ENCODE data around the gene MEX3D.

Gene MEX3D

DNA sequence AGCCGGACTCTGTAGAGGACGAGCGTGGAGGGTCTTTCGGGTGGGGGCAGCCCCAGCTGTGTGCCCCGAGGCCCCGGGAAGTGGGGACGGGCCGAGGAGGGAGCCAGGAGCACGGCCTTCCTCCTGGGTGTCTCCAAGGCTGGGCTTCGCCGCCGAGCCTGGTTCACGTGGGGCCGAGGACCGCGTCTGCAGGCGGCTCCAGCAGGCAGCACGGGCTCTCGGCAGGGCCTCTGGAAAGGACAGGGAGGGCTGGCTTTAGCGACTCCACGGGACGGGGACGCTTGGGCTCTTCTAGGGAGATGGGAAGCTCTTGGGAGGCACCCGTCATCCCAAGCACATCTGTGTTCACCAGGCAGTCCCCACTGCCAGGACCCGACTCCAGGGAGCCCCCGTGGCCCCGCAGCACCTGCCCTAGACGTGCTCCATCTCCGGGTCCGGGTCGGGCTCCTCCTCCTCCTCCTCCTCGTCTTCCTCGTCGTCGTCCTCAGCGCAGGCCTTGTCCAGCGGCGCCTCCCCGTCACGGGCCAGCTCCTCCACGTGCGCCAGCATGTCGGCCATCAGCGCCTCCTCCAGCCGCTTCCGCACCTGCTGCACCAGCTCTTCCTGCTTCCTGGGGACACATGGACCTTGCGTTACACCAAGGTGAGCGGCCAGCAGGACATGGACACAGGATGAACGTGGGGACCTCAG is 9.9 kb upstream of the MEX3D start:
- peak overlapping the region; percentile 91 for H3K23ac ChIP-seq (ENCODE audit: low read depth, low read length, poor library complexity)
- no peak overlapping the region for H3K9ac ChIP-seq (ENCODE audit: low read depth, low read length, poor library complexity)
- H2BK15ac ChIP-seq (ENCODE audit: low read length), result no peak overlapping the region
- H2BK12ac ChIP-seq (ENCODE audit: low read length), result peak overlapping the region; percentile 10
- DNase-seq (ENCODE audit: low spot score), result no peak
- H3K27ac ChIP-seq (replicated peaks; ENCODE audit: low read length), result no peak overlapping the region
- no peak overlapping the region for H3K4ac ChIP-seq (ENCODE audit: low read length)
- H3K36me3 ChIP-seq (replicated peaks in 1 of 2; ENCODE audit: control insufficient read depth in 2 of 2, insufficient read depth in 2 of 2, low read length in 2 of 2), result peaks cover 54 to 73% of the 10 kb centered on the region in 2 donors
- no peak overlapping the region for H3K18ac ChIP-seq (ENCODE audit: low read length)
- H3K27me3 ChIP-seq (ENCODE audit: control insufficient read depth in 3 of 3, insufficient read depth in 3 of 3, low read depth in 1 of 3, low read length in 3 of 3), result no peaks in the 10 kb centered on the region
- H2BK120ac ChIP-seq (ENCODE audit: low read depth, low read length), result no peak overlapping the region
- no peaks in the 10 kb centered on the region for H3K9me3 ChIP-seq (replicated peaks in 1 of 2; ENCODE audit: control insufficient read depth in 2 of 2, insufficient read depth in 1 of 2, low read depth in 1 of 2, low read length in 2 of 2)
- H2AK5ac ChIP-seq (ENCODE audit: low read depth, low read length), result no peak overlapping the region
- no peak overlapping the region for H4K91ac ChIP-seq (ENCODE audit: low read depth, low read length, poor library complexity)
- no peak overlapping the region for H2AFZ ChIP-seq (ENCODE audit: low read length)
- H2BK5ac ChIP-seq (ENCODE audit: low read length), result no peak overlapping the region
- WGBS, 2 donors (ENCODE audit: extremely low coverage in 2 of 2, insufficient read length in 2 of 2, insufficient replicate concordance in 1 of 2), result no CpG with 5 or more reads among the region's 49 CpGs
- H4K8ac ChIP-seq (ENCODE audit: low read depth, low read length), result no peak overlapping the region
- H3K79me1 ChIP-seq (ENCODE audit: low read depth, low read length), result peaks cover 13% of the 10 kb centered on the region
- H3K4me3 ChIP-seq (ENCODE audit: low read length in 2 of 2), result no peak overlapping the region
- H3K4me2 ChIP-seq (ENCODE audit: insufficient read depth, low read length, poor library complexity, severe bottlenecking), result no peak overlapping the region
- no peaks in the 10 kb centered on the region for H3K4me1 ChIP-seq (ENCODE audit: control insufficient read depth in 2 of 2, insufficient read depth in 1 of 2, low read depth in 1 of 2, low read length in 2 of 2)
- H3K14ac ChIP-seq (ENCODE audit: low read length), result no peak overlapping the region

DNA sequence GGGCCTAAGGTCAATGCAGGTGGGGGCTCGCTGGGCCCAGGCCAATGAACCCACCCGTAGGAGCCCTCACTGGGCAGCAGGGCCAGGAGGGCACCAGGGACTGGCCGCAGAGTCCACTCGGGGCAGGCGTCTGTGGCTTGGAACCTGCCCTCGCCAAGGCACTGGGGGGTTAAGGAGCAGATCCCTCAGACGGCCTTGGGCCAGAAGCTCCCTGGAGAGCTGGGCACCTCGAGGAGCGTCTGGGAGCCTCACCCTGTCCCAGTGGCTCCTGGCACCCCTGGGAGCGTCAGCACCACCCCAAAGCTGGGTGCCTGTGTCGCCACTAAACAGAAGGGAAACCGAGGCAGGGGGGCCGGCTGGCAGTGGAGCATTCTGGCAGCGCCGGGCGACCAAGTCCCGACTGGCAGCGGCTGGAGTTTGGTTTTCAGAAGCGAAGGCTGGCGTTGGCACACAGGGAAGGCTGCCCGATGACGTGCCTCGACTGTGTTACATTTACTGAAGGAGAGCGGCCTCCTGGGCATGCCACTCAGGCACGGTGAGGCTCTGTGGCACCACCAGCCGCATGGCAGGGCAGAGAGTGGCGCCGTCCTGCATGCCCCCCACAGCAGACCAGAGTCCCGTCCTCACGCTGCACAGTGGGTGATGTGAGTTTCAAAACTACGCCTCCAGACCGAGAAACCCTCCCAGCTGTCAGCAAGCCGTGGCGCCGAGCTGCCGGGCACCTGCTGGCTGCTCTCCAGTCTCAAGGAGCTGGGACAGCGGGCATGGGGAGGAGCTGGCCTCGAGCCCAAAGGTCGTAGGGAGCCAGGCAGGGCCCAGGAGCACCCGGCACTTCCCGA is 9.2 kb upstream of the MEX3D start:
- Histone ChIP-seq H3K4me2 (ENCODE audit: insufficient read depth, low read length, poor library complexity, severe bottlenecking) (no peak overlapping the region), H3K14ac (ENCODE audit: low read length) (no peak overlapping the region), H2BK12ac (ENCODE audit: low read length) (no peak overlapping the region), H2AK5ac (ENCODE audit: low read depth, low read length) (no peak overlapping the region), H3K4me3 (ENCODE audit: low read length in 2 of 2) (no peak overlapping the region), H4K8ac (ENCODE audit: low read depth, low read length) (no peak overlapping the region), H3K18ac (ENCODE audit: low read length) (no peak overlapping the region), H3K27ac (replicated peaks; ENCODE audit: low read length) (no peak overlapping the region), H3K9ac (ENCODE audit: low read depth, low read length, poor library complexity) (no peak overlapping the region), H2BK5ac (ENCODE audit: low read length) (peak overlapping the region; percentile 60), H3K4me1 (ENCODE audit: control insufficient read depth in 2 of 2, insufficient read depth in 1 of 2, low read depth in 1 of 2, low read length in 2 of 2) (no peaks in the 10 kb centered on the region), H3K27me3 (ENCODE audit: control insufficient read depth in 3 of 3, insufficient read depth in 3 of 3, low read depth in 1 of 3, low read length in 3 of 3) (no peaks in the 10 kb centered on the region), H3K4ac (ENCODE audit: low read length) (no peak overlapping the region), H4K91ac (ENCODE audit: low read depth, low read length, poor library complexity) (no peak overlapping the region), H2BK120ac (ENCODE audit: low read depth, low read length) (no peak overlapping the region), H3K36me3 (replicated peaks in 1 of 2; ENCODE audit: control insufficient read depth in 2 of 2, insufficient read depth in 2 of 2, low read length in 2 of 2) (peaks cover 49 to 66% of the 10 kb centered on the region in 2 donors), H3K9me3 (replicated peaks in 1 of 2; ENCODE audit: control insufficient read depth in 2 of 2, insufficient read depth in 1 of 2, low read depth in 1 of 2, low read length in 2 of 2) (no peaks in the 10 kb centered on the region), H3K79me1 (ENCODE audit: low read depth, low read length) (peaks cover 8% of the 10 kb centered on the region), H2AFZ (ENCODE audit: low read length) (no peak overlapping the region), H2BK15ac (ENCODE audit: low read length) (no peak overlapping the region), H3K23ac (ENCODE audit: low read depth, low read length, poor library complexity) (no peak overlapping the region)
- DNase-seq (ENCODE audit: low spot score), result no peak
- WGBS, 2 donors (ENCODE audit: extremely low coverage in 2 of 2, insufficient read length in 2 of 2, insufficient replicate concordance in 1 of 2), result no CpG with 5 or more reads among the region's 41 CpGs

DNA sequence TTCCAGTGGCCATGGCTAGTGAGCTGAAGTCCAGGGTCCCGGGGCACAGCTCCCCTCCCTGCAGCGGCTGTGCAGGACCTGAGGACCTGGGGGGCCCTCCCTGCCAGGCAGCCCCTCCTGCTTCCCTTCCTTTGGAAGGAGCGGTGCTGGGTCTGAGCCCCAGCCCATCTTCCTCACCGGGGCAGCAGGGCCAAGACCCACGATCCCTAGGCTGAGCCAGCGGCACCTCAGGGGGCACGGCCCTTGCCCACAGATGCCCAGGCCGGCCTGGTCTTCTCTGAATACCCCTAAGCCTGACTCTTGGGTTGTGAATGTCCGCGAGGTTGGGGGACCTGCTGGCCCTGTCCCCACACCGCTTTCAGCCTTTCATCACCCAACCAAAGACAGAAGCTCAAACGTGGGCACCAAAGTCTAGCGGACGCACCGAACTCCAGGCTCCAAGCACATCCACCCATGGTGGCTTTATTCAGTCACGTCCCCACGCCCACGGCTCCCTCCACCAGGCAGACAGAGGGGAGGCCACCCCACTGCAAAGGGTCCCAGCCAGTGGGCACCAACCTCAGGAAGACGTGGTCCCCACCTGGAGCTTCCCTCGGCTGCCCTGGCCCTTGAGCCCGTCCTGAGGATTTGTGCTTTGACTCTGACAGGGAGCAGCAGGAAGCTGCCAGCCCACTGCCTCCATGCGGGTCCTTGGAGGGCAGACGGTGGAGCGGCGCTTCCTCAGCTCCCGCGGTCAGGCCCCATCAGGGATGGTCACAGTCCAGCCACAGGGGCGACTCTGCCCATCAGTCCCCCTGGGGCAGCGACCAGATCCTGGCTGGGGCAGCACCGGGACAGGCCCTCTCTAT is 8.3 kb upstream of the MEX3D start:
- Histone ChIP-seq H3K36me3 (replicated peaks in 1 of 2; ENCODE audit: control insufficient read depth in 2 of 2, insufficient read depth in 2 of 2, low read length in 2 of 2) (peaks cover 43 to 57% of the 10 kb centered on the region in 2 donors), H2BK5ac (ENCODE audit: low read length) (peak overlapping the region; percentile 60), H2BK15ac (ENCODE audit: low read length) (no peak overlapping the region), H2AK5ac (ENCODE audit: low read depth, low read length) (no peak overlapping the region), H3K4me1 (ENCODE audit: control insufficient read depth in 2 of 2, insufficient read depth in 1 of 2, low read depth in 1 of 2, low read length in 2 of 2) (no peaks in the 10 kb centered on the region), H4K8ac (ENCODE audit: low read depth, low read length) (no peak overlapping the region), H3K27me3 (ENCODE audit: control insufficient read depth in 3 of 3, insufficient read depth in 3 of 3, low read depth in 1 of 3, low read length in 3 of 3) (no peaks in the 10 kb centered on the region), H3K4ac (ENCODE audit: low read length) (no peak overlapping the region), H3K9me3 (replicated peaks in 1 of 2; ENCODE audit: control insufficient read depth in 2 of 2, insufficient read depth in 1 of 2, low read depth in 1 of 2, low read length in 2 of 2) (no peaks in the 10 kb centered on the region), H3K14ac (ENCODE audit: low read length) (peak overlapping the region; percentile 17), H3K9ac (ENCODE audit: low read depth, low read length, poor library complexity) (no peak overlapping the region), H2BK12ac (ENCODE audit: low read length) (no peak overlapping the region), H3K4me3 (ENCODE audit: low read length in 2 of 2) (no peak overlapping the region), H3K27ac (replicated peaks; ENCODE audit: low read length) (no peak overlapping the region), H3K4me2 (ENCODE audit: insufficient read depth, low read length, poor library complexity, severe bottlenecking) (no peak overlapping the region), H4K91ac (ENCODE audit: low read depth, low read length, poor library complexity) (no peak overlapping the region), H2AFZ (ENCODE audit: low read length) (no peak overlapping the region), H2BK120ac (ENCODE audit: low read depth, low read length) (no peak overlapping the region), H3K18ac (ENCODE audit: low read length) (no peak overlapping the region), H3K79me1 (ENCODE audit: low read depth, low read length) (peaks cover 4% of the 10 kb centered on the region), H3K23ac (ENCODE audit: low read depth, low read length, poor library complexity) (peak overlapping the region; percentile 17)
- no CpG with 5 or more reads among the region's 30 CpGs for WGBS, 2 donors (ENCODE audit: extremely low coverage in 2 of 2, insufficient read length in 2 of 2, insufficient replicate concordance in 1 of 2)
- no peak for DNase-seq (ENCODE audit: low spot score)
